H1 (cell line): ENCODE measurements around the gene SNX27. TPM values are rescaled to one million over a fixed set of nuclear protein-coding genes. Genes with fewer than 3 reads are reported as not detected.

Experiments used
- CTCF ChIA-PET: fragments of 300-600 bp; sonication (Branson Sonifier 250); formaldehyde crosslinking; loops from one replicate; lab custom pipeline; 2021; ENCODE audit not compliant: partially characterized antibody; lab: Charles Lee
- POLR2A ChIA-PET: fragments of 300-600 bp; sonication (Branson Sonifier 250); formaldehyde crosslinking; loops from one replicate; lab custom pipeline; 2021; ENCODE audit warnings: inconsistent platforms; ENCODE audit not compliant: partially characterized antibody; lab: Charles Lee
- DNase-seq, 2 experiments: peaks; one replicate each; pipeline versions ENCODE4 v3.0.0 to v3.0.0-alpha.2; 2010 to 2022; ENCODE audit warnings: low spot score in 2 of 2, low read depth in 1 of 2, mixed read lengths in 1 of 2
- FAIRE-seq: peaks from 2 replicates; lab custom pipeline; 2011; peaks lifted over from hg19 to GRCh38; lab: Jason Lieb, UNC
- H2AFZ ChIP-seq: 2 replicates; pipeline ENCODE4 v1.8.1; 2012; ENCODE audit warnings: low read length, inconsistent platforms
- H2AK5ac ChIP-seq: 2 replicates; pipeline ENCODE4 v1.6.1; 2013; ENCODE audit warnings: low read depth, low read length
- H2BK120ac ChIP-seq: replicated peaks from 2 replicates; pipeline ENCODE3; 2013; ENCODE audit warnings: low read depth, low read length, inconsistent platforms
- H2BK12ac ChIP-seq: 2 replicates; pipeline ENCODE4 v1.6.1; 2013; ENCODE audit warnings: low read depth, low read length
- H2BK15ac ChIP-seq: 2 replicates; pipeline ENCODE4 v1.6.1; 2013; ENCODE audit warnings: low read length
- H2BK20ac ChIP-seq: 2 replicates; pipeline ENCODE4 v1.6.1; 2013; ENCODE audit warnings: low read length
- H2BK5ac ChIP-seq: 2 replicates; pipeline ENCODE4 v1.6.1; 2013; ENCODE audit warnings: low read depth, low read length
- H3K14ac ChIP-seq: 2 replicates; pipeline ENCODE4 v1.6.1; 2013; ENCODE audit warnings: inconsistent platforms; ENCODE audit not compliant: insufficient read length
- H3K18ac ChIP-seq: 2 replicates; pipeline ENCODE4 v1.6.1; 2013; ENCODE audit warnings: low read length; ENCODE audit errors: extremely low read depth
- H3K23ac ChIP-seq: 2 replicates; pipeline ENCODE4 v1.6.1; 2013; ENCODE audit warnings: inconsistent platforms; ENCODE audit not compliant: insufficient read length
- H3K23me2 ChIP-seq: 2 replicates; pipeline ENCODE4 v1.6.1; 2013; ENCODE audit warnings: low read depth, low read length
- H3K27ac ChIP-seq: 2 replicates; pipeline ENCODE4 v1.6.1; 2011; ENCODE audit warnings: low read depth, low read length, inconsistent platforms
- H3K27me3 ChIP-seq, 4 experiments: replicated peaks in 1 of 4; 1 replicate in 1 of 4; 2 replicates in 3 of 4; pipeline versions ENCODE4 v1.6.1 to v1.8.1; 2011 to 2013; ENCODE audit warnings: low read length in 3 of 4, mild to moderate bottlenecking in 3 of 4, inconsistent platforms in 2 of 4, mixed read lengths in 2 of 4, moderate library complexity in 1 of 4; ENCODE audit not compliant: control insufficient read depth in 3 of 4, insufficient read depth in 3 of 4; ENCODE audit errors: extremely low read depth in 1 of 4
- H3K36me3 ChIP-seq, 4 experiments: 2 replicates each; pipeline versions ENCODE4 v1.6.1 to v1.8.1; 2011 to 2013; ENCODE audit warnings: mild to moderate bottlenecking in 4 of 4, low read length in 3 of 4, moderate library complexity in 2 of 4, control low read depth in 1 of 4, inconsistent platforms in 1 of 4; ENCODE audit not compliant: insufficient read depth in 4 of 4, control insufficient read depth in 2 of 4
- H3K4ac ChIP-seq: replicated peaks from 2 replicates; pipeline ENCODE3; 2013; ENCODE audit warnings: low read length, low read depth, mixed read lengths, inconsistent platforms; ENCODE audit not compliant: insufficient read length
- H3K4me1 ChIP-seq, 4 experiments: replicated peaks in 1 of 4; 1 replicate in 1 of 4; 2 replicates in 3 of 4; pipeline versions ENCODE4 v1.6.1 to v1.8.1; 2011 to 2013; ENCODE audit warnings: low read length in 3 of 4, inconsistent platforms in 2 of 4, mixed read lengths in 1 of 4; ENCODE audit not compliant: insufficient read depth in 4 of 4, control insufficient read depth in 3 of 4
- H3K4me2 ChIP-seq, 2 experiments: 2 replicates each; pipeline versions ENCODE4 v1.6.1 to v1.8.1; 2011 to 2013; ENCODE audit warnings: low read depth in 2 of 2, low read length in 2 of 2, control low read depth in 1 of 2, inconsistent platforms in 1 of 2, mild to moderate bottlenecking in 1 of 2; ENCODE audit not compliant: insufficient read depth in 1 of 2
- H3K4me3 ChIP-seq, 4 experiments: fragments of 200-600, 300-600 bp in 1 of 4; sonication (generic), shearing (Covaris generic), sonication (Bioruptor Twin) in 1 of 4; 2 replicates each; pipeline versions ENCODE4 v1.5.1 to v1.8.1; 2011 to 2016; ENCODE audit warnings: low read length in 4 of 4, low read depth in 3 of 4, control low read depth in 2 of 4, inconsistent platforms in 2 of 4, mild to moderate bottlenecking in 2 of 4, mixed read lengths in 1 of 4, moderate library complexity in 1 of 4; ENCODE audit not compliant: insufficient read depth in 2 of 4; ENCODE audit errors: extremely low read depth in 1 of 4
- H3K56ac ChIP-seq: replicated peaks from 2 replicates; pipeline ENCODE3; 2013; ENCODE audit warnings: low read depth, mild to moderate bottlenecking, mixed read lengths, low read length, inconsistent platforms; ENCODE audit not compliant: insufficient read length
- H3K79me1 ChIP-seq: 2 replicates; pipeline ENCODE4 v1.6.1; 2013; ENCODE audit warnings: low read depth, low read length, control low read depth
- H3K79me2 ChIP-seq, 2 experiments: 2 replicates each; pipeline versions ENCODE4 v1.6.1 to v1.8.1; 2012 to 2013; ENCODE audit warnings: low read length in 2 of 2, mild to moderate bottlenecking in 2 of 2, inconsistent platforms in 1 of 2; ENCODE audit not compliant: insufficient read depth in 2 of 2, control insufficient read depth in 1 of 2
- H3K9ac ChIP-seq, 4 experiments: replicated peaks in 1 of 4; 1 replicate in 1 of 4; 2 replicates in 3 of 4; pipeline versions ENCODE4 v1.6.1 to v1.8.1; 2011 to 2013; ENCODE audit warnings: low read depth in 3 of 4, low read length in 3 of 4, control low read depth in 2 of 4, mild to moderate bottlenecking in 2 of 4, moderate library complexity in 2 of 4, inconsistent platforms in 1 of 4; ENCODE audit errors: extremely low read depth in 1 of 4
- H3K9me3 ChIP-seq, 2 experiments: 2 replicates each; pipeline versions ENCODE4 v1.6.1 to v1.8.1; 2012 to 2013; ENCODE audit warnings: mild to moderate bottlenecking in 2 of 2, moderate library complexity in 2 of 2, control low read depth in 1 of 2, inconsistent platforms in 1 of 2, low read depth in 1 of 2, low read length in 1 of 2, mixed read lengths in 1 of 2; ENCODE audit not compliant: insufficient read depth in 2 of 2
- H4K20me1 ChIP-seq, 2 experiments: replicated peaks in 1 of 2; 2 replicates each; pipeline versions ENCODE3 to v1.8.1; 2011 to 2013; ENCODE audit warnings: inconsistent platforms in 2 of 2, low read length in 2 of 2, mild to moderate bottlenecking in 1 of 2; ENCODE audit not compliant: insufficient read depth in 2 of 2, control insufficient read depth in 1 of 2
- H4K5ac ChIP-seq: 2 replicates; pipeline ENCODE4 v1.6.1; 2013; ENCODE audit warnings: low read length, low read depth, mixed read lengths, inconsistent platforms; ENCODE audit not compliant: insufficient read length
- H4K8ac ChIP-seq: 2 replicates; pipeline ENCODE4 v1.8.0; 2013; ENCODE audit warnings: mild to moderate bottlenecking, moderate library complexity, low read length, inconsistent platforms; ENCODE audit not compliant: insufficient read depth; ENCODE audit errors: extremely low read depth
- H4K91ac ChIP-seq: replicated peaks from 2 replicates; pipeline ENCODE3; 2013; ENCODE audit warnings: low read length, mixed read lengths, inconsistent platforms; ENCODE audit not compliant: insufficient read length
- CEBPB ChIP-seq: IDR thresholded peaks from 2 replicates; pipeline ENCODE4 v1.6.1; 2012; ENCODE audit warnings: low read depth, low read length
- KDM5A ChIP-seq: fragments of 200-600 bp; IDR thresholded peaks from 2 replicates; pipeline ENCODE4 v1.7.1; 2012; ENCODE audit warnings: mild to moderate bottlenecking, low read length, inconsistent platforms, mixed read lengths
- MAFK ChIP-seq: IDR thresholded peaks from 2 replicates; pipeline ENCODE4 v1.6.1; 2012; ENCODE audit warnings: low read depth, mild to moderate bottlenecking, improper control_type of control experiment, low read length
- NANOG ChIP-seq: IDR thresholded peaks from 2 replicates; pipeline ENCODE4 v1.6.1; 2011; ENCODE audit warnings: low read length, low read depth, mild to moderate bottlenecking, inconsistent platforms; ENCODE audit not compliant: insufficient read depth, poor library complexity, severe bottlenecking
- PHF8 ChIP-seq: fragments of 200-600 bp; sonication (generic); conservative IDR thresholded peaks from 2 replicates; pipeline ENCODE4 v1.7.1; 2012; ENCODE audit warnings: low read depth, mild to moderate bottlenecking, inconsistent platforms, low read length, moderate library complexity
- RBBP5 ChIP-seq: IDR thresholded peaks from 2 replicates; pipeline ENCODE4 v1.7.1; 2012; ENCODE audit warnings: low read depth, mild to moderate bottlenecking, inconsistent platforms, low read length, moderate library complexity, borderline replicate concordance
- RFX5 ChIP-seq: IDR thresholded peaks from 2 replicates; pipeline ENCODE4 v1.6.1; 2011; ENCODE audit warnings: low read depth, low read length, improper control_type of control experiment, borderline replicate concordance
- RNF2 ChIP-seq: fragments of 200-900, 300-1000 bp; sonication (generic); IDR thresholded peaks from 2 replicates; pipeline ENCODE4 v1.7.1; 2016; ENCODE audit warnings: borderline replicate concordance, low read depth, mild to moderate bottlenecking, antibody characterized with exemption, low read length; ENCODE audit not compliant: poor library complexity, severe bottlenecking; ENCODE audit errors: missing control alignments
- SIN3A ChIP-seq, 2 experiments: IDR thresholded peaks in 1 of 2; conservative IDR thresholded peaks in 1 of 2; 2 replicates each; pipeline ENCODE4 v1.6.1; 2011 to 2012; ENCODE audit warnings: low read length in 2 of 2, improper control_type of control experiment in 1 of 2, low read depth in 1 of 2, mild to moderate bottlenecking in 1 of 2
- SP1 ChIP-seq: IDR thresholded peaks from 2 replicates; pipeline ENCODE4 v1.6.1; 2011; ENCODE audit warnings: low read depth, low read length
- SUZ12 ChIP-seq: fragments of 200-600 bp; sonication (generic); IDR thresholded peaks from 2 replicates; pipeline ENCODE4 v1.6.1; 2012; ENCODE audit warnings: mild to moderate bottlenecking, inconsistent platforms, low read length, moderate library complexity, mixed read lengths
- WGBS, 2 experiments: shearing (Covaris generic) in 1 of 2; methylation state at CpG; one replicate each; pipeline versions ENCODE4 v1.1.6 to v1.1.7; 2013 to 2015; ENCODE audit warnings: low lambda C conversion rate in 2 of 2, mixed read lengths in 2 of 2, inconsistent platforms in 1 of 2, low coverage in 1 of 2, missing lambda C conversion rate in 1 of 2; ENCODE audit not compliant: insufficient replicate concordance in 2 of 2, insufficient coverage in 1 of 2, insufficient read length in 1 of 2; ENCODE audit errors: extremely low coverage in 1 of 2, missing lambda C conversion rate in 1 of 2; 5-methylcytosine and 5-hydroxymethylcytosine counted together
- polyA plus RNA-seq, 7 experiments: library from polyadenylated mRNA; depleted of rRNA in 3 of 7; stranded (reverse) in 5 of 7; unstranded in 2 of 7; fragments of >200 nt in 5 of 7; fragments of 200-250 nt in 2 of 7; gene quantifications; 1 replicate in 5 of 7; 2 replicates in 1 of 7; 4 replicates in 1 of 7; pipeline versions ENCODE4 v1.2.1 to v1.2.3, GENCODE V29; 2011 to 2013; ENCODE audit warnings: missing spikeins in 2 of 7, mixed read lengths in 2 of 7
- total RNA-seq: library from RNA; stranded (reverse); fragmentation: NEBNext Ultra II Directional; extraction: Animal tissue kit (Norgen Biotek cat#: 25700); gene quantifications from 2 replicates; pipeline ENCODE4 v1.2.1, GENCODE V29; 2021

Gene SNX27
- total and polyA plus RNA-seq, 2 of the 8 experiments (the other 6 are each of a cell fraction or from before 2014, with no cell fraction given): 23.4 to 65.4 TPM

- Histone ChIP-seq H3K79me2 (no peaks in the 10 kb centered on the region), H3K27me3 (peaks cover 6 to 34% (median 28%) of the 10 kb centered on the region in 4 experiments), H2AK5ac (no peak overlapping the region; the same call in 1 of the 2 replicates), H4K91ac (no peak overlapping the region), H2BK15ac (no peak overlapping the region), H3K79me1 (no peaks in the 10 kb centered on the region; the same call in 1 of the 2 replicates), H2BK5ac (no peak overlapping the region), H3K27ac (no peak overlapping the region), H2AFZ (no peak overlapping the region), H4K20me1 (peaks cover 0 to 1% of the 10 kb centered on the region in 2 experiments), H3K23ac (no peak overlapping the region), H3K4me1 (peaks cover 2 to 8% (median 5%) of the 10 kb centered on the region in 4 experiments), H3K4ac (no peak overlapping the region), H2BK12ac (no peak overlapping the region), H3K4me3 (no peak overlapping the region), H3K18ac (no peak overlapping the region), H3K4me2 (no peak overlapping the region), H3K9ac (no peak overlapping the region), H4K5ac (no peak overlapping the region), H2BK20ac (no peak overlapping the region), H3K36me3 (no peaks in the 10 kb centered on the region), H4K8ac (no peak overlapping the region), H2BK120ac (no peak overlapping the region), H3K9me3 (no peaks in the 10 kb centered on the region), H3K56ac (no peak overlapping the region), H3K23me2 (peaks cover 11% of the 10 kb centered on the region; the same call in 1 of the 2 replicates), H3K14ac (no peak overlapping the region)
- no peak for FAIRE-seq
- DNase-seq: no peak
- 66% methylated on average over 4 of the region's 4 CpGs; no CpG with 5 or more reads in 1 of the 2 experiments for WGBS, 2 experiments
- POLR2A ChIA-PET: no interaction called here
- CTCF ChIA-PET: interaction anchor here (0.8 to 4.8 kb wide), 2 partner anchors 16 to 26 kb away, joined by 3 to 41 read pairs; no protein-coding TSS in a partner anchor
- TF ChIP-seq RFX5: no peak
- no peak for TF ChIP-seq NANOG
- TF ChIP-seq PHF8: no peak
- no peak for TF ChIP-seq KDM5A
- TF ChIP-seq MAFK: no peak
- no peak for TF ChIP-seq RNF2
- no peak for TF ChIP-seq SP1
- TF ChIP-seq CEBPB: no peak
- TF ChIP-seq SUZ12: no peak
- no peak for TF ChIP-seq SIN3A (conservative IDR thresholded peaks at IDR 0.05 in 1 of 2, IDR thresholded peaks at IDR 0.05 in 1 of 2; ENCODE audit: low read depth in 1 of 2, low read length in 2 of 2)
- TF ChIP-seq RBBP5: no peak
Measured at GRCh38 chr1:151718666-151719065, 106.8 kb downstream of the SNX27 start.
